PC-9 (cell line): Measurements from ENCODE around the gene GSG1L2. TPM values are rescaled to one million over a fixed set of nuclear protein-coding genes. Genes with fewer than 3 reads are reported as not detected.
A peak's percentile ranks its signal among the peaks of the same experiment; 100 is the strongest.

Source experiments
- BruUV-seq: library from RNA; stranded (reverse); fragments of 400-500 nt; replicated peaks from 2 replicates; lab custom pipeline; 2021; lab: Mats Ljungman, UMichigan
- CTCF ChIA-PET: fragments of 300-600 bp; sonication (Branson Sonifier 250); formaldehyde crosslinking; loops from one replicate; lab custom pipeline; 2022; ENCODE audit warnings: antibody characterized with exemption; lab: Charles Lee
- POLR2A ChIA-PET: fragments of 300-600 bp; sonication (Branson Sonifier 250); formaldehyde crosslinking; loops from one replicate; lab custom pipeline; 2022; ENCODE audit warnings: antibody characterized with exemption; ENCODE audit not compliant: unreplicated experiment; lab: Charles Lee
- DNase-seq, 2 experiments: peaks; one replicate each; pipeline versions ENCODE4 v3.0.0 to v3.0.0-alpha.2; 2015 to 2022; ENCODE audit warnings: mixed read lengths in 1 of 2
- H2AFZ ChIP-seq: fragments of 200-600 bp; sonication (generic); 2 replicates; pipeline ENCODE4 v1.8.1; 2017; ENCODE audit warnings: antibody characterized with exemption
- H3F3A ChIP-seq: fragments of 200-600 bp; sonication (generic); 2 replicates; pipeline ENCODE4 v1.8.1; 2017; ENCODE audit warnings: antibody characterized with exemption, mild to moderate bottlenecking, low read depth; ENCODE audit not compliant: insufficient read depth
- H3K27ac ChIP-seq: fragments of 200-600 bp; sonication (generic); 2 replicates; pipeline ENCODE4 v1.6.1; 2016; ENCODE audit warnings: mixed run types
- H3K27me3 ChIP-seq: fragments of 200-600 bp; sonication (generic); 2 replicates; pipeline ENCODE4 v1.6.1; 2016; ENCODE audit warnings: low read depth, mixed run types; ENCODE audit not compliant: insufficient read depth
- H3K36me3 ChIP-seq: fragments of 200-600 bp; sonication (generic); 2 replicates; pipeline ENCODE4 v1.6.1; 2016; ENCODE audit warnings: low read depth, mixed run types
- H3K4me1 ChIP-seq: fragments of 200-600 bp; sonication (generic); replicated peaks from 2 replicates; pipeline ENCODE4 v1.6.1; 2016; ENCODE audit warnings: mixed run types; ENCODE audit not compliant: insufficient read depth
- H3K4me2 ChIP-seq: fragments of 200-600 bp; sonication (generic); 2 replicates; pipeline ENCODE4 v1.6.1; 2017; ENCODE audit warnings: mixed run types
- H3K4me3 ChIP-seq: fragments of 200-600 bp; sonication (generic); 2 replicates; pipeline ENCODE4 v1.6.1; 2016; ENCODE audit warnings: mixed run types
- H3K79me2 ChIP-seq: fragments of 200-600 bp; sonication (generic); 2 replicates; pipeline ENCODE4 v1.6.1; 2017; ENCODE audit warnings: low read depth, mixed run types
- H3K9me2 ChIP-seq: fragments of 200-600 bp; sonication (generic); 2 replicates; pipeline ENCODE4 v1.8.1; 2017; ENCODE audit warnings: mild to moderate bottlenecking; ENCODE audit not compliant: insufficient read depth
- H3K9me3 ChIP-seq: fragments of 200-600 bp; sonication (generic); 2 replicates; pipeline ENCODE4 v1.8.1; 2016; ENCODE audit warnings: low read depth; ENCODE audit not compliant: insufficient read depth
- H4K20me1 ChIP-seq: fragments of 200-600 bp; sonication (generic); 2 replicates; pipeline ENCODE4 v1.8.1; 2017; ENCODE audit not compliant: insufficient read depth
- EZH2 ChIP-seq: fragments of 200-600 bp; sonication (generic); IDR thresholded peaks from 2 replicates; pipeline ENCODE4 v1.8.0; 2017; ENCODE audit warnings: antibody characterized with exemption, low read depth
- intact Hi-C: fragments of 100-400 bp; cut with micrococcal nuclease; formaldehyde crosslinking; loops from one replicate; pipeline ENCODE4 v1.10.0; 2022; ENCODE audit not compliant: unreplicated experiment
- total RNA-seq: library from RNA; stranded (reverse); gene quantifications from 2 replicates; pipeline ENCODE4 v1.2.3, GENCODE V29; 2021
- TF ChIP-seq, protein P1 (sequence below): fragments of 200-600 bp; sonication (generic); conservative IDR thresholded peaks from 2 replicates; pipeline ENCODE4 v1.6.1; 2017; ENCODE audit warnings: mixed run types, antibody characterized with exemption, mild to moderate bottlenecking, moderate library complexity

Gene GSG1L2
- total RNA-seq, 1 experiment from 2014 or later = not detected

DNA sequence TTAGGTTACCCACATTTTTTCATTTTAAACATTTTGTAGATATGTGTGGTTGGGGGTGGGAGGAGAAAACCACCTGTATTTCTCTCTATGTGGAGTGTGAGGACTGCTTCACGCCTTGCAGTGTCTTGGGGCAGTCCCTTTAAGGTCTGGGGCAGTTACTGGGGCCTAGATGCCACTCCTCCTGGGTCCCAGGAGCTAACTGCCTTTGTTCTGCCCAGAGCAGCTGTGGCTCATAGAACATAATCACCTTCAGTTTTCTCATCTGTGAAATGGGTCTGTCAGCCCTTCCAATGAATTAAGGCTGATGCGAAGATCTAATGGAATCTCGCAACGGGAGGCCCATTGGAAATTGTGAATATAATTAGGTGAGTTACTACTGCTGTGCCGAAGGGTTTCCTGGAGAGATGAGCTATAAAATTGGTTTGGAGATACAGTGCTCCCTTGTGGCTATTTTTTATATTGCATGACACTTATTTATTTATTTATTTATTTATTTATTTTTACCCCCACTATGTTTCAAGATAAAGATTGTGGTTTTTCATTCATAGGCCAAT lies 53.4 kb downstream of the GSG1L2 start:
- H3K9me3 ChIP-seq = no peaks in the 10 kb centered on the region
- intact Hi-C loops = loop anchor here (2.0 to 10.0 kb wide), 2 partner anchors 156 to 192 kb away; partner anchors contain the start of gene CFAP52
- H3K4me2 ChIP-seq = no peak overlapping the region
- CTCF ChIA-PET = interaction anchor here (0.5 to 1.2 kb wide), 10 partner anchors 13 to 191 kb away, joined by 3 to 10 read pairs (median 4); no protein-coding TSS in a partner anchor
- POLR2A ChIA-PET = interaction anchor here (0.5 to 0.7 kb wide), 2 partner anchors 43 to 156 kb away, joined by 3 read pairs; no protein-coding TSS in a partner anchor
- no TSS peak for BruUV-seq
- no peaks in the 10 kb centered on the region for H3F3A ChIP-seq
- H3K79me2 ChIP-seq = no peaks in the 10 kb centered on the region
- no peak overlapping the region for H3K27ac ChIP-seq
- no peaks in the 10 kb centered on the region for H3K36me3 ChIP-seq
- peak in 1 of 2 experiments; percentile 5 for DNase-seq
- no peaks in the 10 kb centered on the region; the same call in 1 of the 2 replicates for H3K4me1 ChIP-seq
- H3K9me2 ChIP-seq = no peaks in the 10 kb centered on the region
- no peak for TF ChIP-seq EZH2
- TF ChIP-seq, protein P1, sequence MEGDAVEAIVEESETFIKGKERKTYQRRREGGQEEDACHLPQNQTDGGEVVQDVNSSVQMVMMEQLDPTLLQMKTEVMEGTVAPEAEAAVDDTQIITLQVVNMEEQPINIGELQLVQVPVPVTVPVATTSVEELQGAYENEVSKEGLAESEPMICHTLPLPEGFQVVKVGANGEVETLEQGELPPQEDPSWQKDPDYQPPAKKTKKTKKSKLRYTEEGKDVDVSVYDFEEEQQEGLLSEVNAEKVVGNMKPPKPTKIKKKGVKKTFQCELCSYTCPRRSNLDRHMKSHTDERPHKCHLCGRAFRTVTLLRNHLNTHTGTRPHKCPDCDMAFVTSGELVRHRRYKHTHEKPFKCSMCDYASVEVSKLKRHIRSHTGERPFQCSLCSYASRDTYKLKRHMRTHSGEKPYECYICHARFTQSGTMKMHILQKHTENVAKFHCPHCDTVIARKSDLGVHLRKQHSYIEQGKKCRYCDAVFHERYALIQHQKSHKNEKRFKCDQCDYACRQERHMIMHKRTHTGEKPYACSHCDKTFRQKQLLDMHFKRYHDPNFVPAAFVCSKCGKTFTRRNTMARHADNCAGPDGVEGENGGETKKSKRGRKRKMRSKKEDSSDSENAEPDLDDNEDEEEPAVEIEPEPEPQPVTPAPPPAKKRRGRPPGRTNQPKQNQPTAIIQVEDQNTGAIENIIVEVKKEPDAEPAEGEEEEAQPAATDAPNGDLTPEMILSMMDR = peak; percentile 67
- H3K27me3 ChIP-seq = no peaks in the 10 kb centered on the region
- no peak overlapping the region for H2AFZ ChIP-seq
- no peak overlapping the region for H3K4me3 ChIP-seq
- no peaks in the 10 kb centered on the region for H4K20me1 ChIP-seq

DNA sequence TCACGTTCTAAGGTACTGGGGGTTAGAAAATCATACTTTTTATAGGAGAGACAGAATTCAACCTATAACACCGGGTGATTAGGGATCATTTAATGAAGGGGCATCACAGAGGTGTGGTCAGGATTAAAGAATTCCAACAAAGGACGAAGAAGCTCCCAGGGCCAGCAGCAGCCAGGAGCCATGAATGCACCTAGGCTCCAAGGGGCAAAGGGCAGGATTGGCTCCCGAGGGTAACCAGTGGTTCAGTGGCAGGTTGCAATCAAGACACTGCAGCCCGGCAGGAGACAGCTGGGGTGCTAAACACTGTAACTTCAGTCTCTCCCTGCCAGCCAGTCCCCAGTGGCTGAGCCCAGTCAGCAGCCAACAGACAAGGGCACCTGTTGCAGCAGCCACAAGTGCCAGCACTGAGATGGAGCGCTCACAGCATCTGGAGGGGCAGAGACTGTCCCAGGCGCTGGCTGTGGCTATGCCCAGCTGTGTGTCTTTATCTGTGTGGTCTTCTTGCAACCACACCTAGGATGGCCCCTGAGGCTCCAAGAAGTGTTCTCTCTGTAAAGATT lies 54.4 kb downstream of the GSG1L2 start:
- no peak for DNase-seq
- Histone ChIP-seq H2AFZ (no peak overlapping the region), H3K4me2 (no peak overlapping the region), H3K4me3 (no peak overlapping the region), H3K27me3 (no peaks in the 10 kb centered on the region), H3F3A (no peaks in the 10 kb centered on the region), H3K9me2 (no peaks in the 10 kb centered on the region), H3K27ac (no peak overlapping the region), H3K9me3 (no peaks in the 10 kb centered on the region), H3K36me3 (no peaks in the 10 kb centered on the region), H4K20me1 (no peaks in the 10 kb centered on the region), H3K79me2 (no peaks in the 10 kb centered on the region), H3K4me1 (no peaks in the 10 kb centered on the region; the same call in 1 of the 2 replicates)
- TF ChIP-seq, protein P1 = no peak
- no peak for TF ChIP-seq EZH2
- intact Hi-C loops = loop anchor here (10.0 kb wide), 1 partner anchor 157 kb away; no protein-coding TSS in a partner anchor
- CTCF ChIA-PET = no interaction called here
- POLR2A ChIA-PET = no interaction called here
- no TSS peak for BruUV-seq

DNA sequence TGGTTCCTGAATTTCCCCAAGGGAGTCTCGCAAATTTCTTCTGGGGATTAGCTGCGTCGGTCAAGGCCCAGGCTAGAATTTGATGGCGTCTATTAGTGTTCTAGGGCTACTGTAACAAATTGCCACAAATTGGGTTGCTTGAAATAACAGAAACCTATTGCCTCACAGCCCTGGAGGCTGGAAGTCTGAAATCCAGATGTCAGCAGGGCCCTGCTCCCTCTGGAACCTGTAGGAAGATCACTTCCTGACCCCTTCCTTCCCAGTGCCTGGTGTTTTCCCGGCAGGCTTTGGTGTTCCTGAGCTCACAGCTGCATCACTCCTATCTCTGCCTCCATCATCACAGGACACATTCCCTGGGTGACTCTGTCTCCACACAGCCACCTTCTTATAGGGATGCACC lies 54.9 kb downstream of the GSG1L2 start:
- Histone ChIP-seq H3K9me3 (no peaks in the 10 kb centered on the region), H3K79me2 (no peaks in the 10 kb centered on the region), H3K27me3 (no peaks in the 10 kb centered on the region), H3K9me2 (no peaks in the 10 kb centered on the region), H3K27ac (no peak overlapping the region), H4K20me1 (no peaks in the 10 kb centered on the region), H3F3A (no peaks in the 10 kb centered on the region), H3K4me3 (no peak overlapping the region), H3K4me2 (no peak overlapping the region), H2AFZ (no peak overlapping the region), H3K36me3 (no peaks in the 10 kb centered on the region), H3K4me1 (no peaks in the 10 kb centered on the region; the same call in 1 of the 2 replicates)
- no TSS peak for BruUV-seq
- POLR2A ChIA-PET = no interaction called here
- DNase-seq = no peak
- CTCF ChIA-PET = no interaction called here
- TF ChIP-seq EZH2 = no peak
- TF ChIP-seq, protein P1 = no peak
- intact Hi-C loops = loop anchor here (10.0 kb wide), 1 partner anchor 158 kb away; no protein-coding TSS in a partner anchor
